HG03196 (cell line): Measurements from ENCODE around the gene SPATA13.

Source experiments
- ATAC-seq: cut with Tn5 transposase; IDR thresholded peaks from one replicate; pipeline ENCODE4 v1.9.1; 2021; ENCODE audit not compliant: unreplicated experiment

The SPATA13 gene

DNA sequence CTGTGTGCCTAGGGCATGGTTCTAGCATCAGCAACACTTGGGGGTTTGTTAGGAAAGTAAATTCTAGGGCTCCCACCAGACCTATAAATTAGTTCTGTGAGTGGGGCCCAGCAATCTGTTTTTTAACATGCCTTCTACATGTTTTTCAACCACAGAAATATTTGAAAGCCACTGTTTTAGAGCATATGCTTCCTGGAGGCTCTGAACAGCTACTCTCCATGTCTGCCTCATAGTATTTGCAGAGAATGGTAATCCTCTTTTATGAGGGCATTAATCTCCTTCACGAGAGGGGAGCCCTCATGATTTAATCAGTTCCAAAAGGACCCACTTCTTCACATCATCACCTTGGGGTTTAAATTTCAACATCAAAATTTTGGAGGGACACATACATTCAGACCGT lies 6.0 kb downstream of the SPATA13 start:
- no peak for ATAC-seq

- no peak for ATAC-seq
These were observed 7.3 kb downstream of the SPATA13 start for GRCh38 chr13:24167666-24168391.

DNA sequence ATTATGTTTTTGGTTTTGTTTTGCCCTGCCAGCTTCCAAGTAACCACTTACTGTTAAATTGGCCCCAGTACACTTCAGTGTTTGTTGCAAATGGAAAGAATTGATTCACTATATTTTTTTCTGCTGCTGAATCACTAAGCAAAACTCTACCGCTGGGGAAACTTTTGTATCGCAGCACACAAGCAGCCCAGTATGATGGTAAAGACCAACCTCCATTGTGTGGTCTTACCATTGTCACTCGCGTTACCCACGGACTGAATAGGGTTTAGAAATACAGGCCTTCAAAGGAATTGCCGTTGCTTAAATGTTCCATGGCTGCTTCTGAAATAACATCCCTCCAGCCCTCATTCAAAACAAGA lies 7.9 kb downstream of the SPATA13 start:
- ATAC-seq = no peak

- ATAC-seq = no peak
These were observed 8.5 kb downstream of the SPATA13 start for GRCh38 chr13:24168979-24169378.

DNA sequence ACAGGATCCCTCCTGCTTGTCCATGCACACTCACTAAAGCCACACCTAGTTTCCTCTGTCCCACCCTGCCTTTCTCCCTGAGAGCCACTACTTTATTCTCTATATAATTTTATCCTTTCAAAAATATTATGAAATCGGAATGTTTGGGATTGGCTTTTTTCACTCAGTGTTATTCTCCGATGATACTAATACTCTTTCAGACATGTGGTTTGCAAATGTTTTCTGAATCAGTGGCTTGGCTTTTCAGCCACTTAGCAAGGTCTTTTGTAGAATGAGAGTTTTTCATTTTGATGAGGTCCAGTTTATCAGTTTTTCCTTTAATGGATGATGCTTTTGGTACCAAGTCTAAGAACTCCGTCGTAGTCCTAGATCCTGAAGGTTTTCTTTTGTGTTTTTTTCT lies 11.6 kb downstream of the SPATA13 start:
- no peak for ATAC-seq

- no peak for ATAC-seq
These were observed 13.3 kb downstream of the SPATA13 start for GRCh38 chr13:24173795-24174194.

- no peak for ATAC-seq
These were observed 15.3 kb downstream of the SPATA13 start for GRCh38 chr13:24175847-24176246.

DNA sequence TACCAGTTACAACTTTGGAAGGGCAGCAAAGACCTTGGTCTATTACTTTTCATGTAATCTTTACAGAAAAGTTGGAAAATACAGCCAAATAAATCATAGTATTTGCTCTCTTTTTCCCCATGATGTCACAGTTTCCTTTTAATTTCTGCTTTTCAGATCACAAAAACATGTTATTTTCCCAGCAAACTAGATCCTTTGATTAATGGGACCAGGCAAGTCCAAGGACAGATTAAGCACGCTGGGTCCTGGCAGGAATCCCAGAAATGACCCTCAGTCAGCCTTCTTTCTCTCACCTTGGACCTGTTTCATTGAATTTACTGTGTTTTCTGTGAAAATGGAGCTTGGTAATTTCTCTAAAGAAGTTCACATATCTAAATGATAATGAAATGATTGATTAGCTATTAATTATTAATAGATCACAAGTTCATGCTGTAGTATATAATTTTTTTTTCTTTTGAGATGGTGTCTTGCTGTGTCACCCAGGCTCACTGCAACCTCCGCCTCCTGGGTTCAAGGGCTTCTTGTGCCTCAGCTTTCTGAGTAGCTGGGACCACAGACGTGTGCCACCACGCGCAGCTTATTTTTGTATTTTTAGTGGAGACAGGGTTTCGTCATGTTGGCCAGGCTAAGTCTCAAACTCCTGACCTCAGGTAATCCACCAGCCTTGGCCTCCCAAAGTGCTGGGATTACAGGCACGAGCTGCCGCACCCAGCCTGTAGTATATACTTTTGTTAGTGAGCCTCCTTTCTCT lies 16.0 kb downstream of the SPATA13 start:
- no peak for ATAC-seq

DNA sequence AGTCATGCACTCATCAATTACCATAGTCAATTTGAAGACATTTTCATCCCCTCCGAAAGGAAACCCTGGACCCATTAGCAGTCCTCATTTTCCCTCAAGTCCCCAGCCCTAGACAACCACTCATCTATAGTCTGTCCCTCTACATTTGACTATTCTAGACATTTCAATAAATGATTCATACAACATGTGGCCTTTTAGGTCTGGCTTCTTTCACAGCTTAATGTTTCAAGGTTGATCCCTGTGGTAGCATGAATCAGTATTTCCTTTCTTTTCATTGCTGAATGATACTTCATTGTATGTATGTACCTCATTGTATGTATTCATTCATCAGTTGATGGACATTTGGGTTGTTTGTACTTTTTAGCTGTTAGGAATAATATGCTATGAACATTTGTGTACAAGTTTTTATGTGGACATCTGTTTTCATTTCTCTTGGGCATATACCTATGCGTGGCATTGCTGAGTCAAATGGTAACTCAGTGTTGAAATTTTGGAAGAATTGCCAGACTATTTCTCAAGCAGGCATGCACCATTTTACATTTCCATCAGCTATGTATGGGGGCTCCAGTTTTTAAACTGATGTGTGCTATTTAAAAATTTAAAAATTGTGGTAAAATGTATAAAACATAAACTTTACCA lies 18.4 kb downstream of the SPATA13 start:
- ATAC-seq = no peak

GRCh38 chr13:24179486-24179850 lies 18.9 kb downstream of the SPATA13 start:
- ATAC-seq = no peak

DNA sequence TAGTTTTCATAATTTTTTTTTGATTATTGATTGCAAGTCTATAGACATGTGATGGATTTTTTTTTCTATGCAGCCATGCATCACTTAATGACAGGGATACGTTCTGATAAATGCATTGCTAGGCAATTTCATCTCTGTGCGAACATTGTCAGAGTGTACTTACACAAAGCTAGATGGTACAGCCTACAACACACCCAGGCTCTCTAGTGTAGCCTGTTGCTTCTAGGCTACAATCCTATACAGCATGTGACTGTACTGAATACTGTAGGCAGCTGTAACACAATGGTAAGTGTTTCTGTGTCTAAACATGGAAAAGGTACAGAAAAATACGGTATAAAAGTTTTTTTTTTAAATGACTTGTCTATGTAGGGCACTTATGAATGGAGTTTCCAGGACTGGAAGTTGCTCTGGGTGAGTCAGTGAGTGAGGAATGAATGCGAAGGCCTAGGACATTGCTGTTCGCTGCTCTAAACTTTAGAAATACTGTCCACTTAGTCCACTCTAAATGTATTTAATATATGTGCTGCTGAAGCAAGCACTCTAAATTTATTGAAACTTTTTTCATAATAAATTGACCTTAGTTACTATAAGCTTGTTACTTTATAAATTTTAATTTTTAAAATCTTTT lies 20.3 kb downstream of the SPATA13 start:
- no peak for ATAC-seq

- no peak for ATAC-seq
These were observed 21.6 kb downstream of the SPATA13 start for GRCh38 chr13:24181991-24182702.

GRCh38 chr13:24182703-24183081 lies 22.2 kb downstream of the SPATA13 start:
- ATAC-seq = no peak

GRCh38 chr13:24183741-24184182 lies 23.2 kb downstream of the SPATA13 start:
- ATAC-seq = no peak

DNA sequence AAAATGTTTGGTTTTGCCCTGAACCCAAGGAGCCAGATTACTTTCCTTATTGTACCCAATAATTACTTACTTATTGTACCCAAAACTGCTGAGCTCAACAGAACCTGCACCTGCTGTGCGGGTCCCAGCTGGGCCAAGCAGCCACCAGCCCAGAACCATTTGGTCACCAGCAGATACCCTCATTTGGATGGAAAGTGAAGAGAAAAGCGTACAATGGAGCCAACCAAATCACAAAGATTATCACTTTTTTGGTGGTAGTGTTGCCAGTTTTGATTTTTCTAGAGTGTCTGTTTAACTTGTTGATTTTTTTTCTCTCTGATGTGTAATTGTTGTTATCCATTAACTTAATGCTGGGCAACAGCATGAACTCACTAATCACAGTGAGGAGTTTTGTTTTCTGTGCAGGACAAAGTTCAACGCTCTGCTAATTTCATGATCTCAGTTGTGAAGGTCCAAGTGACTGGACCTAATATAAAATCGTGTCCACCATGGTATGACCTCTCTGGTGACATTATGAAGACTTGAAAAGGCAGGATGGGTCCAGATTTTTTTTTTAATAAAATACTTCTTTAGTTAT lies 23.8 kb downstream of the SPATA13 start:
- ATAC-seq = no peak

DNA sequence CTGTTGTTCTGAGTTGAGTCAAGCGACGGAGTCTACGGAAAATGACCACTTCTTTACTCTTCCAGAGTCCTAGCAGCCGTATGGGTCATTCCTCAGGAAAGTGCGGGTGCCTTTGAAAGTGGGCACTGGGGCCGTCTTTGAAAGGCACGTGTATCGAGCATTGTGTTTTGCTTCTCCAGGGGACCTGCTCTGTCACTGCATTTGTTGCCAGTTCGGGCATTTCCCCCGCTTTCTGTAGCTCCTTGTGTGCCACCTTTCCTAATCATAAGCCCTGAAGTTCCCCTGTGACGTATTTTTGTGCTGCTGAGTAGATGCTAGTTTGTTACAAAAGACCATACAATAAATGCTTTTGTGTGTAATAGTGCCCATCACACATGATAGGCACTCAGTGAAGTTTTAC lies 24.4 kb downstream of the SPATA13 start:
- ATAC-seq = no peak

DNA sequence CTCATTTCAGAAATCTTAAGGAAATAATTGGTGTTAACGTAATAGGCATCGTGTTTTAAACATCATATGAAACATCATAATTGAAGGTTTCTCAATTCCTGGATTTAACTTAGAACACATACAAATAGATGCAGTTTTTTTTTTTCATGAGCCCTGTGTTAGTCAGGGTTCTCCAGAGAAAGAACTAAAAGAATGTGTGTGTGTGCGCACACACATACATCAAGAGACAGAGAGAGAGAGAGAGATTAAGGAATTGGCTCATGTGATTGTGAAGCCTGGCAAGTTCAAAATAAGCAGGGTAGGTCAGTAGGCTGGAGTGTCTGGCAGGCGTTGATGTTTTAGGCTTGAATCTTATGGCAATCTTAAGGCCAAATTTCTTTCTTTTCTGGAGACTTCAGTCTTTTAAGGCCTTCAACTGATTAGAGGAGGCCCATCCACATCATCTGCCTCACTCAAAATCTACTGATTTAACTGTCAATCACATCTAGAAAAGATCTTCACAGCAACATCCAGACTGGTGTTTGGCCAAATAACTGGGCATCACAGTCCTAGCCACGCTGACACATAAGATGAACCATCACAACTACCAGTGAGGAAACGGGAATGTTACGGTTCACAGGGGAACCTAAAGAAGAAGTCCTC lies 25.2 kb downstream of the SPATA13 start:
- ATAC-seq = no peak

DNA sequence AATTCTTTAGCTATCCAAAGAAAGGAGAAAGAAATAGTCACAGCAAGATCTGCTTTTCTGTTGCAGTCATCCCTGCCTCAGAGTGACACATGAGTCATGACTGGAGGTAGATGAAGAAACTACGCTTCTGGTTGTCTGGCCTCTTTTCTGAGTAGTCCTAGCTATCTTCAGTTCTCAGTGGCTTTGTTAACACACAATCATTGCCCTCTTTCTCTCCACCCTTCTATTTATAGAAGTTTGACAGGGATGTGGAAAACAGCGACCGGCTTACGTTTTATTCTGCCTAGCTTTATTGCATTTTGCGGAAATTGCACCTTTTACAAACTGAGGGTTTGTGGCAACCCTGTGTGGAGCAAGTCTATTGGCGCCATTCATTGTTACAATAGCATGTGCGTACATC lies 26.7 kb downstream of the SPATA13 start:
- no peak for ATAC-seq

DNA sequence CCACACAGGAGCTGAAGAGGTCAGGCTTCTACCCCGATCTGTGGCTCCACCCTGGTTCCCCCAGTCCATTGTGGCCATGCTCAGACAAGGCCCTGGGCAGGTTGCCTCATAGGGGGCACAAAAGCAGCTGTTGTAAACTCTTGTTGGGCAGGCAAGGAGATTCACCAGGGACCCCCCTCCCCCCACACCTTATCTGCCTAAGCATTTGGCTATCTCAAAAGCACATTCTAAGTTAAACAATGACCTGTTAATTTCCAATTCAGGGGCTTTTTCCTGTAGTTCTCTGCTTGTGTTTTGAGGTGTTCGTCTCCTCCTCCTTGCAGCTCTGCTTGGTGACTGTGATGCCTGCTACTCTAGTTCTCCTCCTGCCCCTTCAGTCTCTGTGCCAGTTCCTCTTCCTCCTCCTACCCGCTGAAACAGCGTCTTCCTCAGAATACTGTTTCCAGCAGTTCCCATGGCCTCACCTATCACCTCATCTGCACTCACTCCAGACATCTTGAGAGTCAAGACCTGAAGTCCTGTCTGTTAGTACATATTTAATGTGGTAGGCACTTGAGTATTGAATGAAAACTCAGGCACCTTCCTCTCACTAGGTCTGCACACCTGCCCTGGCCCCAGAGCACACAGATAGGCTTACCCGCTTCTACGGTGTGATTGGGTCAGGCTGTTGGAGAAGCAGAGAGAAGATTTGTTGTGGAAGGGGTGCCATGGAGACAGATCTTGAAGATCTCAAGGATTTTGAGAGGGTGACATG lies 31.7 kb downstream of the SPATA13 start:
- ATAC-seq = no peak

DNA sequence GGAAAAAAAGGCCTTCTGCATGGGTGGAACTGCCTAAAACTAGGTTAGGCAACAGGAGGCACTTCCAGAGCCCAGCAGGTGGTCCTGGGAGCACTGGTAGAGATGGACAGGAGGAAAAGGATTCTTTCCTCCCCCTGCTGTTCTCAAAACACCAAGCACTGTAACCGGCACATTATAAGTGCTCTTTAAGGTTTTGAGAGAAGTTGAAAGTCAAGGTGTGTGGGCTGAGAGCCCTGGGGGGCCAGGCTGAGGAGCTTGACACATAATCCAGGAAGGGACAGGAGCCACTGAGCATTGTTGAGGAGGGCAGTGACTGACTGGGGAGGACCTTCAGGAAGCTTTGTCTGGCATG lies 32.3 kb downstream of the SPATA13 start:
- no peak for ATAC-seq
